ENCODE results near the gene TARBP1.
"Not testable (repeated sequence)": the region's sequence is repeated elsewhere in the genome, so short reads cannot be mapped to it uniquely, and the experiment has no call there.

DNA sequence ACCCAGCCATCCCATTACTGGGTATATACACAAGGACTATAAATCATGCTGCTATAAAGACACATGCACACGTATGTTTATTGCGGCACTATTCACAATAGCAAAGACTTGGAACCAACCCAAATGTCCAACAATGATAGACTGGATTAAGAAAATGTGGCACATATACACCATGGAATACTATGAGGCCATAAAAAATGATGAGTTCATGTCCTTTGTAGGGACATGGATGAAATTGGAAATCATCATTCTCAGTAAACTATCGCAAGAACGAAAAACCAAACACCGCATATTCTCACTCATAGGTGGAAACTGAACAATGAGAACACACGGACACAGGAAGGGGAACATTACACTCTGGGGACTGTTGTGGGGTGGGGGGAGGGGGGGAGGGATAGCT, 79.5 kb downstream of the TARBP1 start:
- TF ChIP-seq, protein P1, sequence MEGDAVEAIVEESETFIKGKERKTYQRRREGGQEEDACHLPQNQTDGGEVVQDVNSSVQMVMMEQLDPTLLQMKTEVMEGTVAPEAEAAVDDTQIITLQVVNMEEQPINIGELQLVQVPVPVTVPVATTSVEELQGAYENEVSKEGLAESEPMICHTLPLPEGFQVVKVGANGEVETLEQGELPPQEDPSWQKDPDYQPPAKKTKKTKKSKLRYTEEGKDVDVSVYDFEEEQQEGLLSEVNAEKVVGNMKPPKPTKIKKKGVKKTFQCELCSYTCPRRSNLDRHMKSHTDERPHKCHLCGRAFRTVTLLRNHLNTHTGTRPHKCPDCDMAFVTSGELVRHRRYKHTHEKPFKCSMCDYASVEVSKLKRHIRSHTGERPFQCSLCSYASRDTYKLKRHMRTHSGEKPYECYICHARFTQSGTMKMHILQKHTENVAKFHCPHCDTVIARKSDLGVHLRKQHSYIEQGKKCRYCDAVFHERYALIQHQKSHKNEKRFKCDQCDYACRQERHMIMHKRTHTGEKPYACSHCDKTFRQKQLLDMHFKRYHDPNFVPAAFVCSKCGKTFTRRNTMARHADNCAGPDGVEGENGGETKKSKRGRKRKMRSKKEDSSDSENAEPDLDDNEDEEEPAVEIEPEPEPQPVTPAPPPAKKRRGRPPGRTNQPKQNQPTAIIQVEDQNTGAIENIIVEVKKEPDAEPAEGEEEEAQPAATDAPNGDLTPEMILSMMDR (IDR thresholded peaks at IDR 0.05) = not testable (repeated sequence)
- not testable (repeated sequence) for TF ChIP-seq POLR2A, EP300 (IDR thresholded peaks at IDR 0.05)

Measured in tibial nerve (tissue), 4 donors.